NCI-H345 (cell line): ENCODE results near the gene B4GALNT4.
"Not testable (repeated sequence)": the region's sequence is repeated elsewhere in the genome, so short reads cannot be mapped to it uniquely, and the experiment has no call there.

Source experiments
- DNase-seq: peaks from one replicate; lab custom pipeline; 2025; lab: John Stamatoyannopoulos, UW

Gene B4GALNT4

GRCh38 chr11:393219-394033, 24.1 kb downstream of the B4GALNT4 start:
- DNase-seq: no peak

- no peak for DNase-seq
These were observed 24.9 kb downstream of the B4GALNT4 start, which contains the start of gene PKP3 for GRCh38 chr11:394034-394857. TSS of gene PKP3 (plus strand) at chr11:394209. CDS start at chr11:394293, 84 bp downstream.

- no peak for DNase-seq
These were observed 25.8 kb downstream of the B4GALNT4 start for GRCh38 chr11:394858-395655.

- no peak for DNase-seq
These were observed 26.6 kb downstream of the B4GALNT4 start for GRCh38 chr11:395866-396265.

GRCh38 chr11:396511-396947, 27.2 kb downstream of the B4GALNT4 start:
- DNase-seq: peak; percentile 66

GRCh38 chr11:396948-397548, 27.7 kb downstream of the B4GALNT4 start:
- DNase-seq: peak; percentile 78

GRCh38 chr11:398826-399225, 29.5 kb downstream of the B4GALNT4 start:
- DNase-seq: no peak

GRCh38 chr11:399731-400211, 30.5 kb downstream of the B4GALNT4 start:
- no peak for DNase-seq

GRCh38 chr11:400241-400689, 31.0 kb downstream of the B4GALNT4 start:
- DNase-seq: no peak

- DNase-seq: not testable (repeated sequence)
These were observed 31.9 kb downstream of the B4GALNT4 start for GRCh38 chr11:401196-401595.

GRCh38 chr11:403021-403760, 33.9 kb downstream of the B4GALNT4 start:
- DNase-seq: no peak

- no peak for DNase-seq
These were observed 34.6 kb downstream of the B4GALNT4 start for GRCh38 chr11:403761-404431.

GRCh38 chr11:404551-405264, 35.4 kb downstream of the B4GALNT4 start:
- no peak for DNase-seq

GRCh38 chr11:405323-405953, 36.1 kb downstream of the B4GALNT4 start:
- DNase-seq: no peak

GRCh38 chr11:405954-406795, 36.9 kb downstream of the B4GALNT4 start:
- no peak for DNase-seq

GRCh38 chr11:406796-407650, 37.7 kb downstream of the B4GALNT4 start:
- peak; percentile 28 for DNase-seq

GRCh38 chr11:407651-408123, 38.4 kb downstream of the B4GALNT4 start:
- no peak for DNase-seq
